ENCODE results near the gene EPC2. TPM values are rescaled to one million over a fixed set of nuclear protein-coding genes. Genes with fewer than 3 reads are reported as not detected.

The EPC2 gene
- total RNA-seq, 1 experiment from 2014 or later: 19.6 TPM

GRCh38 chr2:148654435-148654834 lies 9.9 kb downstream of the EPC2 start:
- Histone ChIP-seq H3K4me3 (replicated peaks in 1 of 2; ENCODE audit: low read depth in 1 of 2, low read length in 2 of 2) (no peak overlapping the region), H2AFZ (ENCODE audit: low read depth, low read length, poor library complexity, severe bottlenecking) (no peak overlapping the region), H3K9me2 (ENCODE audit: insufficient read depth) (no peaks in the 10 kb centered on the region), H3K27ac (ENCODE audit: low read depth, low read length) (no peak overlapping the region), H3K9ac (ENCODE audit: low read length) (no peak overlapping the region), H3K4me2 (ENCODE audit: low read length) (no peak overlapping the region), H4K20me1 (ENCODE audit: insufficient read depth) (peaks cover 19% of the 10 kb centered on the region; the same call in 1 of the 2 replicates), H3K36me3 (ENCODE audit: control insufficient read depth in 1 of 2, insufficient read depth in 2 of 2, low read length in 2 of 2) (no peaks in the 10 kb centered on the region), H3K9me3 (ENCODE audit: control insufficient read depth in 1 of 2, insufficient read depth in 1 of 2, low read depth in 1 of 2, low read length in 2 of 2) (no peaks in the 10 kb centered on the region), H3K4me1 (ENCODE audit: control insufficient read depth in 1 of 2, insufficient read depth in 2 of 2, low read length in 2 of 2) (peaks cover 0 to 3% of the 10 kb centered on the region in 2 experiments; a peak in 1 of 4 replicates), H3K27me3 (ENCODE audit: insufficient read depth, low read length) (no peaks in the 10 kb centered on the region), H3K79me2 (ENCODE audit: insufficient read depth, low read length) (peaks cover 98% of the 10 kb centered on the region)
- intact Hi-C loops (cut with micrococcal nuclease): no loop called here
- CTCF ChIA-PET: no interaction called here
- ATAC-seq (no peak), DNase-seq (ENCODE audit: low read depth, low spot score) (no peak)
- POLR2A ChIA-PET: no interaction called here
- no peak for TF ChIP-seq RAD21 (IDR thresholded peaks at IDR 0.05; ENCODE audit: low read depth)
- TF ChIP-seq ATF3 (IDR thresholded peaks at IDR 0.05): no peak
- TF ChIP-seq CTCF (IDR thresholded peaks at IDR 0.05 in 2 of 3, conservative IDR thresholded peaks at IDR 0.05 in 1 of 3; ENCODE audit: borderline replicate concordance in 1 of 3, insufficient read depth in 1 of 3, low read depth in 2 of 3, low read length in 2 of 3): no peak
- no peak for TF ChIP-seq FOSL1 (IDR thresholded peaks at IDR 0.05; ENCODE audit: low read depth)
- TF ChIP-seq EGR1 (IDR thresholded peaks at IDR 0.05; ENCODE audit: low read depth): no peak
- TF ChIP-seq CEBPB (IDR thresholded peaks at IDR 0.05; ENCODE audit: low read depth): no peak
- TF ChIP-seq EZH2 (IDR thresholded peaks at IDR 0.05): no peak
- no TSS peak for BruUV-seq (replicated peaks)
- RAD21 ChIA-PET (ENCODE audit: low non-redundant PET in 1 of 2, low total read pairs in 2 of 2, uncharacterized antibody in 2 of 2, unreplicated experiment in 2 of 2): no interaction called here

- no peaks in the 10 kb centered on the region for H3K9me3 ChIP-seq (ENCODE audit: control insufficient read depth in 1 of 2, insufficient read depth in 1 of 2, low read depth in 1 of 2, low read length in 2 of 2)
- CTCF ChIA-PET: no interaction called here
- intact Hi-C loops (cut with micrococcal nuclease): no loop called here
- no peak overlapping the region for H3K4me3 ChIP-seq (replicated peaks in 1 of 2; ENCODE audit: low read depth in 1 of 2, low read length in 2 of 2)
- H3K27ac ChIP-seq (ENCODE audit: low read depth, low read length): no peak overlapping the region
- no peaks in the 10 kb centered on the region for H3K9me2 ChIP-seq (ENCODE audit: insufficient read depth)
- peaks cover 17% of the 10 kb centered on the region; the same call in 1 of the 2 replicates for H4K20me1 ChIP-seq (ENCODE audit: insufficient read depth)
- no peaks in the 10 kb centered on the region for H3K27me3 ChIP-seq (ENCODE audit: insufficient read depth, low read length)
- no peak for DNase-seq (ENCODE audit: low read depth, low spot score)
- H2AFZ ChIP-seq (ENCODE audit: low read depth, low read length, poor library complexity, severe bottlenecking): no peak overlapping the region
- POLR2A ChIA-PET: no interaction called here
- BruUV-seq (replicated peaks): no TSS peak
- no peak for ATAC-seq
- no peaks in the 10 kb centered on the region for H3K36me3 ChIP-seq (ENCODE audit: control insufficient read depth in 1 of 2, insufficient read depth in 2 of 2, low read length in 2 of 2)
- RAD21 ChIA-PET (ENCODE audit: low non-redundant PET in 1 of 2, low total read pairs in 2 of 2, uncharacterized antibody in 2 of 2, unreplicated experiment in 2 of 2): no interaction called here
- peaks cover 98% of the 10 kb centered on the region for H3K79me2 ChIP-seq (ENCODE audit: insufficient read depth, low read length)
- H3K4me1 ChIP-seq (ENCODE audit: control insufficient read depth in 1 of 2, insufficient read depth in 2 of 2, low read length in 2 of 2): peaks cover 0 to 3% of the 10 kb centered on the region in 2 experiments; a peak in 1 of 4 replicates
- no peak overlapping the region for H3K9ac ChIP-seq (ENCODE audit: low read length)
- no peak overlapping the region for H3K4me2 ChIP-seq (ENCODE audit: low read length)
- TF ChIP-seq CBX3 (IDR thresholded peaks at IDR 0.05; ENCODE audit: low read depth) (no peak), RAD21 (IDR thresholded peaks at IDR 0.05; ENCODE audit: low read depth) (no peak), EZH2phosphoT487 (IDR thresholded peaks at IDR 0.05; ENCODE audit: borderline replicate concordance) (no peak), ZBTB33 (IDR thresholded peaks at IDR 0.05; ENCODE audit: extremely low read depth, insufficient replicate concordance, low read length) (no peak), JUND (IDR thresholded peaks at IDR 0.05) (no peak), FOSL1 (IDR thresholded peaks at IDR 0.05; ENCODE audit: low read depth) (no peak), POLR2A (IDR thresholded peaks at IDR 0.05; ENCODE audit: borderline replicate concordance, extremely low read depth, insufficient read depth, insufficient read length) (no peak), ATF3 (IDR thresholded peaks at IDR 0.05) (no peak), CEBPB (IDR thresholded peaks at IDR 0.05; ENCODE audit: low read depth) (no peak), ELF1 (IDR thresholded peaks at IDR 0.05; ENCODE audit: borderline replicate concordance, low read depth) (no peak), TCF7L2 (IDR thresholded peaks at IDR 0.05; ENCODE audit: borderline replicate concordance, extremely low read depth, insufficient read depth, insufficient read length) (no peak), SP1 (IDR thresholded peaks at IDR 0.05; ENCODE audit: low read depth) (no peak)
Measured at GRCh38 chr2:148656516-148656915, 12.0 kb downstream of the EPC2 start.

Measured in HCT116 (cell line).